Endothelial cell of umbilical vein (primary cell): ENCODE results near the gene COG2.

ENCODE experiments used
- CTCF ChIP-seq, 2 donors: IDR thresholded peaks; 1 replicate in 1 of 2; 2 replicates in 1 of 2; pipeline ENCODE4 v1.5.1; 2011; ENCODE audit warnings: low read length in 2 of 2, mild to moderate bottlenecking in 2 of 2, moderate library complexity in 2 of 2, control low read depth in 1 of 2, inconsistent platforms in 1 of 2, low read depth in 1 of 2; ENCODE audit not compliant: insufficient read depth in 1 of 2; ENCODE audit errors: extremely low read depth in 1 of 2
- EZH2 ChIP-seq: IDR thresholded peaks from 2 replicates; pipeline ENCODE4 v1.6.1; 2012; ENCODE audit warnings: borderline replicate concordance, low read depth, mild to moderate bottlenecking, moderate library complexity, low read length, inconsistent platforms; ENCODE audit not compliant: severe bottlenecking
- MYC ChIP-seq: IDR thresholded peaks from one replicate; pipeline ENCODE4 v1.6.1; 2011; ENCODE audit warnings: mild to moderate bottlenecking, low read depth, low read length
- POLR2A ChIP-seq: IDR thresholded peaks from 2 replicates; pipeline ENCODE4 v1.6.1; 2012; ENCODE audit warnings: low read depth, mild to moderate bottlenecking, control low read depth, low read length
- POLR2AphosphoS5 ChIP-seq: IDR thresholded peaks from 2 replicates; pipeline ENCODE4 v1.6.1; 2012; ENCODE audit warnings: low read depth, mild to moderate bottlenecking, control low read depth, low read length, moderate library complexity; ENCODE audit not compliant: insufficient read depth
- TF ChIP-seq, protein P1 (sequence below): IDR thresholded peaks from 2 replicates; pipeline ENCODE4 v1.6.1; 2011; ENCODE audit not compliant: insufficient read depth, insufficient read length

DNA sequence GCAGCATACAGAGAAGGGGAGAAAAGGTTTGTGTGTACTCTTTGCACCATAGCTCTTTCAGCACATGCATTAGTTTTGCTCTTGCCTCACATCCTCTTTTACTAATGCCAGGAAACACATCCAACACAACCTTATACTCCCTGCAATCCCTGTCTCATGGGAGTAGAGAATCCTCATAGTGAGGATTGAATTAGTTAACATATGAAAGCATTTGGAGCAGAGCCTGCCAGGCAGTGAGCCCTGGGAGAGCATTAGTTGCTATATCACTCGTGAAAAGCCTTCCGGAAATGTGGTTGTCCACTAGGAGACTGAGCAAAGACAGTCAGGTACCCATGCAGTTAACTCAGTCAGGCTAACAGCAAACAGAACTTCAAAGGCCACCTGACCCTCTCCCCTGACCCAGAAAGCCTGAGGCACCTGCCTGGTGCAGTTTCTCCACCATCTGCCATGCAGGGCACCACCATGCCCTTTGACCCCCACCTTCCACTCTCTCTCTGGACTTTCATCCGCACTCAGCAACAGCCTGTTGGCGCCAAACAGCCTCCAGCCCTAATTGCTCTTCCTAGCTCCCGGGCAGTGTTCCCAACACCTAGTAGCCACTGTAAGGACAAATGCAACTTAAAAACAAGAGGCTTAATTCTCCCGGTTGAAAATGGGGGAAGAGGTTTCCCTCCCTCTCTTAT is 86.6 kb downstream of the COG2 start:
- TF ChIP-seq POLR2AphosphoS5 (no peak), POLR2A (no peak), MYC (no peak), CTCF (IDR thresholded peaks at IDR 0.05; ENCODE audit: extremely low read depth in 1 of 2, insufficient read depth in 1 of 2, low read depth in 1 of 2, low read length in 2 of 2) (no peak), EZH2 (no peak)
- TF ChIP-seq, protein P1, sequence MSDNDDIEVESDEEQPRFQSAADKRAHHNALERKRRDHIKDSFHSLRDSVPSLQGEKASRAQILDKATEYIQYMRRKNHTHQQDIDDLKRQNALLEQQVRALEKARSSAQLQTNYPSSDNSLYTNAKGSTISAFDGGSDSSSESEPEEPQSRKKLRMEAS: no peak
